Activated CD4-positive, alpha-beta T cell treated with anti-CD3 and anti-CD28 coated beads for 1 hour (primary cell): ENCODE measurements around the gene MSI2.

Source experiments
- DNase-seq: peaks from one replicate; pipeline ENCODE4 v3.0.0-alpha.2; 2020

MSI2 gene

DNA sequence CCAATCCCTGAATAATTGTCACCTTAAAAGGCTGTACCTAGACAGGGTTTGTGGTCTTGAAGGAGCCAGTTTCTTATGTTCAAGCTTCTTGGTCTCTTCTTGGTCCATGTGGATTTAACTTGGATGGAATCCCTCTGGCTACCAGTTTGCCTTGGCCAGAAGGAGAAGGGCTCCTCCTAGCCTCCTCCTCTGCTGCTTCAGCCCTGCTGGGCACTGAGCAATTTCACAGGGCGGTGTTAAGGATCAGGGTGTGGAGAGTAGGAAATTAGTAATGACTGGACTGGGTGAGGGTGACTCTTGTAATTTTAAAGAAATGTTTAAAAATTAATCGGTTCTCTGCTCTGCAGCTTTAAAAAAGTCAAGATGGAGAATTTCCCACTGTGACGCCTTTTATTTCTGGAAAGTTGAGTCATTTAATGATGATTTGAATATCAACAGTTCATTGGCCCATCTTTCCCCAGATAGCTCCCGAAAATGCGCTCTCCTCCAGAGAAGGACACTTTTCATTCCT is 96.4 kb downstream of the MSI2 start:
- no peak for DNase-seq

DNA sequence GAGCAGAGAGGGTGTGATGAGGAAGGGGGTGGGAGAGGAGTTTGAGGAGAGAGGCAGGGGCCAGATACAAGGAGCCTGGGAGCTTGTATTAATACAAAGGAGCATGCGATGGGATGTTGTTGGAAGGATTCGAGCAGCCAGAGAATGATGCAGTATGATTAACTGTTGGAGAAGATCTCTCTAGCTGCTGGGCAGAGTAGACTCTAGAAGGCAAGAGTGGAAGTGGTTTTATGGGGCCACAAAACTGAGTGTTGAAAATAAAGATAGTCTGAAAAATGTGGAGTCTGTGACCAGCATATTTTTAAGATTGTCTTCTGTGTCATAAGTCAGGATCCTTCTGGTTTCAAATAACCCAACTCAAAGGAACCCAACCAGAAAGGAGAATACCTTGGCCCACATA is 98.3 kb downstream of the MSI2 start:
- no peak for DNase-seq

DNA sequence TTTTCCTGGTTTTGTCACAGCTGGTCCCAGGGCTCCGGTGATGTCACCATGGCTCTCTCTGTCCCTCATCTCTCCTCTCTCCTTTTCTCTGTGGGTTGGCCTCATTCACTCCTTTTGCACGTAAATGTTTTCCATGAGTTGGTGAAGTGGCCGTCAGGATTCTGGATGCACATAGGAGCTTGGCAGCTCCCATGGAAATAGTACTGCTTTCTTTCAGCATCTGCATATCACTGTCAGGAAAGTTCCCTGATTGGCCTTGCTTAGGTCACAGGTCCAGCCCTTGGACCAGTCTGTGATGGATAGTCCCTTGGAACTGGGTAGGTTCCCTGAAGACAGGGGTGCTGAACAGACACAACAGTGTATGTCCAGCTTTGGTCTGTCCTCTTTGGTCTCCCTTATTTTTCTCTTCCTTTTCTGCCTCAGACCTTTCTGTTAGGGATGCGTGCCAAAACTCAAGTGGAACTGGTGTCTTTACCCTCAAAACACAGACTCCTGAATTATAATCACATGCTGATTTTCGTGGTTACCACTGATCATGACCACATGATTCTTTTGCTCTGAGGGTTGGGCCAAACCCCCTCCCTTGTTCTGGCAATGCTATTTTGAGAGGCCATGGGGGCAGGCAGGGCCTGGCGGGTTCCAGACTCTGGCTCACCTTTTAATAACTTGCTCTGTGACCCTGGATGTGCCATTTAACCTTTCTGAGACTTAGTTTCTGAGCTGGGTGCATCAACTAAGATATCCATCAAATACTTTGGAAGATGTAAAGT is 99.0 kb downstream of the MSI2 start:
- DNase-seq, result no peak

DNA sequence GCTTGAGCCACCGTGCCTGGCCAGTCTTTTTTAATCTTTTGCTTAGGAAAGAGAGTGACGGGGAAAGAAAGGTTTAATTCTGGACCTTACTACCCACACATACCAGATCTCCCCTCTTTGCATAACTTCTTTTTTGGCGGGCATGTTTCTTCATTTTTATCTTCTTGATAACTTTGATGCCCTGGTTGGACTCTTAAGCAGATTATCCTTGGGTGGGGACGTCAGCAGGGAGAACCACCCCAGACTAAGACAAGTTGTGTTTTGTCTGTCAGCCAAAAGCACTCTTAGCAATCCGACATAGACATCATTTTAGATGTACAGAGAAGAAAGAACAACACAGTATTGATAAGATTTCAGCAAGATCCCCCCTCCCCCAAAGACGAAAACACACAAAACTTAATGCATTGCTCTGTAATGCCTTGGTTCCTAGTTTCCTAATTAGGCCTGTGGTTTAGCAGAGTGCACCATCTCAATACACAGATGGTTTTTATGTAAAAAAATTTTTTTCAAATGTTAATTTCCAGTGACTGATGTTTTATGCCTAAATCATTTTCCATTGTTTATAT is 99.9 kb downstream of the MSI2 start:
- no peak for DNase-seq

DNA sequence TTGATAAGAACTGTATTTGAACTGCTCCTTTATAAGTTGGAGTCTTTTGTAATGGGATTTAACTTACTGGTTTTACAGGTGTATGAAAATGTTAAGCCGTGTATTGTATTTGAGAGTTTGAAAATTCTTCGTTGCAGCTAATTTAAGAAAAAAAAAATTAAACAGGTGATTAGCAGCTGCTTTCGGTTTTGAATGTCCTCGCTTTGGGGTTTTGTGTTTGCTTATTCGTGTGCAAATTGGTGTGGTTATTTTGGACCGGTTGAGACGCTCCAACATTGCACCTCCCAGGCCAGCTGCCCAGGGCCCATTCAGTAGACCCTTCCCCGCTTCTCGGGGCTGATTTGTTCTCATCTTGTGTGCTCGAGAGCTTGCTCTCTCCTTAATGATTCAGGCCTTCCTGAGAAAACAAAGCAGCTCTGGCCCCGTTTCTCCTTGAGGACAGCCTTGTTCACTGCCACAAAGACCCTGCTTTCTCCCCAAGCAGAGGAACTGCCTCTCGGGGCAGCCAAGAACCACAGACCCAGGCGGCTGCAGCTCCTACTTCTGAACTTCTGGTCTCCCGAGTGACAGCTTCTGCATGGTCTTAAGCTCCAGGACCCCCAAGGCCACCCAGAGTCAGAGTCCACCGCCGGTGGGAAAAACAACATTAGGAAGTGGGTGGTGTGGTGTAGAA is 100.5 kb downstream of the MSI2 start:
- DNase-seq, result no peak

DNA sequence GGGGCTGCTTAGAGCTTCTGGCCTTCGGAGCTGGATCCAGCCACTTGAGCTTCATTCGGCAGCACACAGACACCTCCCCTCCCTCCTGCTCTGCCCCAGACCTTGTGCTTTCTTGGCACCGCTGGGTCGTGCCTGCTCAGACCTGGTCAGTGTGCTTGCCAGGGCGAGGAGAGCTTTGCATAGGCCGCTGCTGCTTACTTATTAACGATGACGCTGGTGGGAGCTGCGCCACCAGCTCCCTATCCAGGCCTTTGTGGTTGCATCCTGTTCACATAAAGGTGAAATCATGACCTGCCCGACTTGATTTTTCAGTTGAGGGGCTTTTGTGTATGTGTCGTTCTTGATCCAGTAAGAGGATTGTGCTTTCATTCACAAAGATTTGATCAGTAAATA is 101.1 kb downstream of the MSI2 start:
- no peak for DNase-seq

DNA sequence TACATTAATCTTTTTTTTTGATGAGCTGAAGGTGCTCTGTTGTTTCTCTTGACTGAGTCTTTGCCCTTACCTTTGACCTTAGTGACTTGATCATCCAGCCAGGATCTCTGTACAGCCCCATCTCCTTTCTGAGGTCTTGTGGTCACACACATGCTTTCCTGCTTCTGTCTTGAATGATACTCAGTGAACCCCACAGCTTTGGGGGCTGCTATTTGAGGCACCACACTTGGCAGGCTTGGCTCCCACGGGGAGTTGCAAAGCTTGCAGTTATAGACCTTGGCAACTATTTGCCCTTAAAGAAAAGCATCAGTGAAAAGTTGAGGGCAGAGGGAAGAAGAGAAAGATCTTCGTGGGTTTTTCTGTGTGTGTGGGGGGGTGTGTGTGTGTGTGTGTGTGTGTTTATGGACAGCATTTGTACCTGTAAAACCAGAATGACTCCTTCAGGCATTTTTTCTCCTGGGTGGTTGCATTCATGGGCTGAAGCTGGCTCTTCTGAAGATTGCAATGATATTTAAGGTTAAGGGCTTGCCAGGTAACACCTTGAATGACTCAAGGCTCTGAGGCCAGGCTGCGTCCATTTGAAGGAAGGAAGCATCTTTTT is 101.6 kb downstream of the MSI2 start:
- no peak for DNase-seq

DNA sequence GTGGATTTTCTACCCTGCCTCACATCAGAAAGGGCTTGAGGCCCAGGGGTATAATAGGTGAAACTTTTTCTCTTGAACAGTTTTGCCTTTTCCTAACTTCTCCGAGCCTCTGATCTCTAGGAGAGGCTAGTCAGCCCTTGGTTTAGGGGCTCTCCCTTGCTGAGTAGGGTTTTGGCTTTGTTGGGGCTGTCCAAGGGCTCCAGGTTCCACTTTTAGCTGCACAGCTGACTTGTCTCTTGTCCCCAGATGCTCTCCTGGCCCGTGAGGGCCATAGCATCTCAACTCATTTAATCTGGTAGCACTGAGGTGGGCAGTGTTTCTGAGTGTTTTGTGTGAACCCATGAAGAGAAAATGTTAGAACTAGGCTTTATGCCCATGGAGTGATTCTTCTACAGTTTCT is 103.9 kb downstream of the MSI2 start:
- DNase-seq, result no peak

DNA sequence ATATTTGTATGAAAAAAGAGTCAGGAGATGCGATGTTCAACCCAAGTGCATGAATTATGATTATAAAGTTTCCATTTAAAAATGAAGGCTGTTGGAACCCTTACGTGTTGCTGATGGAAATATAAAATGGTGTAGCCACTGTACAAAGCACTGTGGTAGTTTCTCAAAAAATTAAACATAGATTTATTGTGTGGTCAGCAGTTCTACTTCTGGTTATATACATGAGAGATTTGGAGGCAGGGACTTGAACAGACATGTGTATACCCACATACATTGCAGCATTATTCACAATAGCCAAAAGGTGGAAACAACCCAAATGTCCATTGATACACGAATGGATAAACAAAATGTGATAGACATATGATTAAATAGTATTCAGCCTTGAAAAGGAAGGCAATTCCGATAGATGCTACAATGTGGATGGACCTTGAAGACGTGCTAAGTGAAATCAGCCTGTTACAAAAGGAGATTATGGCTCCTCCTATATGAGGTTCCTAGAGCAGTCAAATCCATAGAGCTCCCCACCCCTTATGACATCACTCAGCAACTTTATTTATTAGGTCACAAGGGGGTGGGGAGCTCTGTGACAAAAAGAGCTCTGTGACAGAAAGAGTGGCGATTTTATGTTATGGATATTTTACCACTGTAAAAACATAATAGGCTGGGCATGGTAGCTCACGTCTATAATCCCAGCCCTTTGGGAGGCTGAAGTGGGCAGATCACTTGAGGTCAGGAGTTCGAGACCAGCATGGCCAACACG is 106.7 kb downstream of the MSI2 start:
- no peak for DNase-seq

DNA sequence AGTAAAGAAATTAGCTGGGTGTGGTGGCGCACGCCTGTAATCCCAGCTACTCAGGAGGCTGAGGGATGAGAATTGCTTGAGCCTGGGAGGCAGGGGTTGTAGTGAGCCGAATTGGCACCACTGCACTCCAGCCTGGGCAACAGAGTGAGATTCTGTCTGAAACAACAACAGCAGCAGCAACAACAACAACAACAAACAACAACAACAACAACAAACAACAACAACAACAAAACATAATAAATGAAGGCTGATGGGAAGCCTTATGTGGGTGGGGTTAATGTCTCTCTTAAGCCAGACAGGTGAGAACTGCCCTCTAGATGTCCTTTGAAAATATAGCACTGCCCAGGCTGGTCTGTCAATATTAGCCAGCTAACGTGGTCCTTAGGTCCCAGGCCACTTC is 107.3 kb downstream of the MSI2 start:
- no peak for DNase-seq

DNA sequence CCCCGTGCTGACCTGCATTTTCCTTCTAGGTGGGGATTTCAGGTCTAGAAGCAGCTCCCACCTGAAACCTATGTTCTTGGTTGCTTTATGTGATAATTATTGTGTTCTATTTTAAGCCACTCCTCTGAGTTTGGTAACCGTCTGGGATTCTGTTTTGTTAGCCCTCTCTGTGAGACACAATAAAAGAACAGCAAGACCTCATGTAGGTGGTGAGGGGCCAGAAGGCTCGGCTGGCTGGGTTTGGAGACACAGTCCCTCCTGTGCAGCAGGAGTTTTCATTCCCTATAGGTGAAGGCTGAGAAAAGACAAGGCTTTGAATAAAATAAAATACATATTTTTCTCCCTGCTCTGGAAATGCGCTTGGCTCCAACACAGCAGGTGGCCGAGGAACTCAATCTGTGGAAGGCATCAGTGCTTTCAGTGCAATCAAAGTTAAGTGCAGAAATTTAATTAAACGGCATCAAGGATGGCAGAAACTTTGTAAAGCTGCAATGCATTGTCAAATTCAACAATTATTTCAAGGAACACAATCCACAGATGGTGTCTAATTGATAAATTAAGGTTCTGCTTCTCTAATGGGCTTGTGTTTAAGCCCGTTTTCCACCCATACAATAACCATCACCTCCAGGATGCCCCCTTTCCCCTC is 107.8 kb downstream of the MSI2 start:
- no peak for DNase-seq

DNA sequence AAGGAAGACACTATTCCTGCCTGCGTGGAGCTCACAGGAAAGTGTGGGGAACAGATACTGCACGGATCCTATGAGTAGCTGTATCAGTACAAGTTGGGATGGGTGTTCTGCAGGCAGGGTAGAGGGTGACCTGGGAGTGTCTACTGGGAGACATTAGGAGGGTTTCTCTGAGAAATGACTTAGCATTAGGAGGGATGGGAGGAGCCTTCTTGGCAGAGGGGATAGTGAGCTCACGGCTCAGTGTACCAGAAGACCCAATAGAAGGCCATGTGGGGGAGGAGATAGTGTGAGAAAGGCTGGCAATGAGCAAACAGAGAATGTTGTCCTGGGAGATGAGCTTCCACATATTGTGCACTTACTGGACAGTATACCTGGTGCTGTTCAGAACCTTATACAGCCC is 109.1 kb downstream of the MSI2 start:
- no peak for DNase-seq

DNA sequence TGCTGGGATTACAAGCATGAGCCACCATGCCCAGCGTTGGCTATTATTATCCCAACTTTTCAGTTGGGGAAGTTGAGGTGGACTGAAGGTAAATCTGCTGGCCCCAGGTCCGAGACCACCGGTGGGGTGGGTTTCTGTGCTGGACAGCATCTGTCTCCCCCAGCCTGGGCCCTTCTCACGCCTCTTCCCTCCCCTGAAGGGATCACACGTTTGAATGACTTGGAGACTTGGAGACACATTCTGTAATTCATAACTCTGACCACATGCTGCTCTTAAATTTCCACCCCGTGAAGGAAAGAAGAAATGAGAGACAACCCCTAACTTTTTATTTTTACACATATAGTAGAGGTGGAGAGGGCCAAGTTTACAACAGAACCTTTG is 109.8 kb downstream of the MSI2 start:
- DNase-seq, result no peak

DNA sequence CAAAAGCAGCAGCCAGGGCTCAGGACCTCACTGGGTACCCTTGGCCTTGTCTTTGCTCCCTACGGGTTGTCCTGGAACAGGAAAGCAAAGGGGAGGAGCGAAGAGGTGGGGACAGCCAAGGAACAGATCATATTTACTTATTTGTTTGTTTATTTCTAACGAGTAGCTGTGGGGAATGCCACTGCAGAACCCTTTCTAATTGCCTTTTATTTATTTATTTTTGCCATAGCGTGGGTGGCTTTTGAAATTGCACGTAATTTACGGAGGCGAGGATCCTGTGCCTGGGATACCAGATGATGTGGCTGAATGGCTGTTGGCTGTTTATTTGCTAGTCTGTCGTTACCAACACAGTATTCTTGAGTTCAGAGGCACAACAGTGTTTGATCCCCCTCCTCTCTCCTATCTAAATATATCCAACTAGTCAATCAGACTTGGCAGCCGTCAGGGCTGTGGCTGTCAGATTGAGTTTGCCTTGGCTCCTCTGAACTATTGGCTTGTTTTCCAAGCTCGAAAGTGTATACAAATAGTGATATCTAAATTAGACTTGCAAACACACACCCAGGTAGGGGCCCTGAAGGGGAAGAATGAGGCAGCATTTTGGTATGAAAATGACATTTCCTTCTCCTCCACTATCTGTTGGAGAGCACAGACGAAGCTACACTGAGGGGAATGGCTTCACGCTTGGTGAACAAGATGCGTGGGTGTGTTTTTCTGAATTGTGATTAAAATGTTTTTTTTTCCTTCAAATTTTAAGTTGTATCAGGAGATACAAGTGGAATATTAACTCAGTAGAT is 110.4 kb downstream of the MSI2 start:
- no peak for DNase-seq

DNA sequence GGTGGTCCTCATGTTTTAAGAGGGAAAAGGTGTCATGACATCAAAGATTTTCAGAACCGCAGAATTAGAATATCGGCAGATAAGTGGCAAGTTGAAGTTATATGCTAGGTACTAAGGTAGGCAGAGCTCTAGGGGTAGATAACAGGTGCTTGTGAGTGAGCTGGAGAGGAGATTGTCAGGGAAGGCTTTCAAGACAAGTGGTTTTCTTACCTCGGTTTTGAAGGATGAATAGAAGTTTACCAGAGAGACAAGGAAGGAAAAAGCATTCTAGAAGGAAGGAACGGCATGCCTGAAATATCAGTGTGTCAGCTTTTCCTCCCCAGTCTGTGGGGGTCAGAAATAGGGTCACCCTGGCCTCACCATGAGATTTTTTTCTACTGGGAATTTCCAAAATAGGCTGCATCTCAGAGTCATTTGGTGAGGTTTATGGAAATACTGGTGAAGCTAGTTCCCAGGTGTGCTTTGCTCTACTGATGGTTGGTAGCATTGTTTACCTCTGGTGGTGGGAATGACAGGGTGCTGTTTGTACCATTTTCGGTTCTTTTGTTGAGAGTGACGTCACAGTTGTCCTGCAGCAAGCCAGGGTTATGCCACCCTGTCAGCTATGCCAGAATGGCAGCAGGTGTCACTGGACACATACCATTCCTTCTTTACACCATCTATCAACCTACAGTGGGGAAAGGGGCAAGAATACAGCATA is 112.5 kb downstream of the MSI2 start:
- DNase-seq, result no peak

DNA sequence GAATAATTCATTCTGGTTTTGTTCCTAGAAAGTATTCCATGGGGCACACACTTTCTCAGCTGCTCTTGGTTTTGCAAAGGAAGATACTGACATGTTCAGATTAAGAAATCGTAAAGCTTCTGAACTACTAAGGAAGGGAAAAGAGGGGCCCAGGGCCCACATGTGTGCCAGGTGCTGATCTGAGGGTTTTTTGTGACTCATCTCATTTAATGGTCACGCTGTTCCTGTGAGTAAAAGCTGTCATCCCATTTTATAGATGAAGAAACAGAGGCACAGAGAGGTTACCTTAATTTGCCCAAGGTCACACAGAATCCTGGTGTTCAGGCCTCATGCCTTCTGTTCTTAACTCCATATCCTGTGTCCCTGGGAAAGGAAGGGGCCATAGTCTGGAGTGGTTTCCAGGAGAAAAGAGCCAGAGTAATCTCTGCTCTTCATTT is 113.2 kb downstream of the MSI2 start:
- no peak for DNase-seq

DNA sequence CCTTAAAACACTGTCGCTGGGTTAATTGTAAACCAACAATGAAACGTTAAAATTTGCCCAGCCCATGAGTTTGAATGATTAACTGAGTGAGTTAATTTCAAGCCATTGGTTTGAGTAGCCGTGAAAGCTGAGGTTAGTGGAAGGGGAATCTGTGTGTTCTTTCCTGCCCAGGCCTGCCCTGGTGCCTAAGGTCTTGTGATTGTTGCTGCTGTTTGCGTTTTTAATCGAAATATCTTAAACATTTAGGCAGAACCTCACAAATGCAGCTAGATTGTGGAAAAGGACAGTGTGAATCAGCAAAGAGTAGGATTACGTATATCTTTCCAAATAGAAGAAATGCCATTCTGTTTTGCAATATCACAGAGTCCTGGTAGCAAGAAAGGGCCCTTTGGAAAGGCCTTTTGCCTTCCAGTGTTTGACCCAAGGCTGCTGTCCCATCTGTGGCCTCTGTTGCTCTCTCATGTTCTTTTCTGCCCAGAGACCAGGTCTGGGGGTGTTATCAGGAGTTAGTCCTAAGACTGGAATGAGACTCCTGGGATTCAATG is 113.8 kb downstream of the MSI2 start:
- DNase-seq, result no peak

DNA sequence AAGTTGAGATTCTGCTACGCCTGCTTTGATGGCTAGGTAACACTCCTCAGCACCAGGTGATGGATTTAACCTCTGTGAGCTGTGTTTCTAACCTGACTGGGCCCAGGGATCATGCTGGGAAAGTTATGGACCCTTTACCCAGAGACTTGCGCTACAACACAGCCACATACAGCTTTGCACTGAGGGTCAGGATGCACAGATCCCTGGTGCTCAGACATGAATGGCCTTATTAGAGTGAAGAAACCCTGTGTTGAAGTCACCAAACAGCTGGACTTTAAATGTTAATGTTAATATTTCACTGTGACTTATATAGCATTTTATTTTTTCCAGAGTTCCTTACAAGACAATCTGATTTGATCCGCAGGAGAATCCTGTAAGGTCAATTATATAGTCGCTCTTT is 114.3 kb downstream of the MSI2 start:
- no peak for DNase-seq

DNA sequence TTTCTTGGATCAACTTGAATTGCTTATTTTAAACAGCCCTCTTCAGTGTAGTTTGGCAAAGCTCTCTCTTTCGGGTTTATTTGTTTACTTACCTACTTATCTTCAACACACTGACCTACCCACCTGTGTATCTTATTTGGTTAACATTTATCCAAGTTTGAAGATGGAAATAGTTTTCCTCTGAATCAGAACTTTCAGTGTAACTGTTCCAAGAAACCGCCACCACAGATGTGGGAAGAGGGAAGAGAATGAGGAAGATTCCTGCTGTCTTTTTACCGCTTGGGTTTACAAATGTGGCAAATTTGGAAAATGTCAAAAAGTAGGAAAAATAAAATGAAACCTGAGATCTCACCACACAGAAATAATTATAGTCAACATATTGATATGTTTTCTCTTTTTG is 115.8 kb downstream of the MSI2 start:
- DNase-seq, result no peak

DNA sequence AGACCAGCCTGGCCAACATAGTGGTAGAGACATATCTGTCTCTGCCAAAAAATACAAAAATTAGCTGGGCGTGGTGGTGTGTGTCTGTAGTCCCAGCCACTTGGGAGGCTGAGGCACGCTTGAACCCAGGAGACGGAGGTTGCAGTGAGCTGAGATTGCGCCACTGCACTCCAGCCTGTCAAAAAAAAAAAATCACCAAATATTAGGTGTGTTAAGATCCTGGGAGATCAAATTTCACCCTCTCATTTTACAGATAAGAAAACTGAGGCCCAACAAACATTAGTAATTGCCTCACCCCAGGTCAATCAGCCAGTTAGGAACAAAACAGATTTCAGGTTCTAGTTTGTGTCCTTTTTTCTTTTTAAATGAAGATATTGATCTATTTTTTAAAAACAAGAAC is 116.7 kb downstream of the MSI2 start:
- no peak for DNase-seq

DNA sequence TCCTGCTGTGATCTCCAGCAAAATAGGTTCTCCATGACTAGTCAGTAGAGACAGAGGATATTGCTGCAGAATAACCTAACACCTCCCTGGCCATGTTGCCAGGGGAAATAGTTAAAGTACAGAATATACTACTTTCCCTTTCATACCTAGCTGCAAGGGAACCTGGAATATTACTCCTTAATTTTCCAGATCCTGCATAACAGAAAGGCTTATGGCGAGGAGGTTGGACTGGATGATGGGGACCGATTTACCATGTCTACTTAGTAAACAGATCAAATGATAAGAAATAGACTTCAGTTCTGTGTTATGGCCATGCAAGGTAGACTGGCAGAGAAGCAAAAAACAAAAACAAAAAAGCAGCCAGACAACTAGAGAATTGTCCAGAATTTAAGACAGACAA is 117.4 kb downstream of the MSI2 start:
- no peak for DNase-seq
